PC-3 (cell line): Measurements from ENCODE around the gene ONECUT1. TPM values are rescaled to one million over a fixed set of nuclear protein-coding genes. Genes with fewer than 3 reads are reported as not detected.

Source experiments
- ATAC-seq: fragments of 200-7000 bp; cut with Tn5 transposase; 2 replicates; pipeline ENCODE4 v1.9.1; 2020; ENCODE audit warnings: mild to moderate bottlenecking, moderate library complexity
- BruUV-seq: library from RNA; stranded (reverse); fragments of 400-500 nt; replicated peaks from 2 replicates; lab custom pipeline; 2021; lab: Mats Ljungman, UMichigan
- CTCF ChIA-PET: fragments of 300-600 bp; sonication (Branson Sonifier 250); formaldehyde crosslinking; loops from one replicate; lab custom pipeline; 2022; ENCODE audit warnings: antibody characterized with exemption; lab: Charles Lee
- POLR2A ChIA-PET: fragments of 300-600 bp; sonication (Branson Sonifier 250); formaldehyde crosslinking; loops from one replicate; lab custom pipeline; 2022; ENCODE audit warnings: antibody characterized with exemption; ENCODE audit not compliant: unreplicated experiment; lab: Charles Lee
- DNase-seq: peaks from one replicate; pipeline ENCODE4 v3.0.0-alpha.2; 2015
- H2AFZ ChIP-seq: fragments of 300-600 bp; sonication (generic); 2 replicates; pipeline ENCODE4 v1.6.0; 2016; ENCODE audit warnings: antibody characterized with exemption, low read length
- H3F3A ChIP-seq: fragments of 300-600 bp; sonication (generic); one replicate; pipeline ENCODE4 v1.6.0; 2017; ENCODE audit warnings: antibody characterized with exemption, low read length, control low read depth, mild to moderate bottlenecking; ENCODE audit not compliant: unreplicated experiment
- H3K27ac ChIP-seq: fragments of 300-600 bp; sonication (generic); 2 replicates; pipeline ENCODE4 v1.5.1; 2016; ENCODE audit warnings: mild to moderate bottlenecking, low read length
- H3K27me3 ChIP-seq: fragments of 300-600 bp; sonication (generic); 2 replicates; pipeline ENCODE4 v1.6.1; 2016; ENCODE audit warnings: low read length, mixed read lengths
- H3K36me3 ChIP-seq: fragments of 300-600 bp; sonication (generic); 2 replicates; pipeline ENCODE4 v1.6.1; 2016; ENCODE audit warnings: low read depth, mixed run types, low read length, mixed read lengths
- H3K4me1 ChIP-seq: fragments of 300-600 bp; sonication (generic); 2 replicates; pipeline ENCODE4 v1.5.1; 2016; ENCODE audit warnings: low read length; ENCODE audit not compliant: insufficient read depth
- H3K4me2 ChIP-seq: fragments of 300-600 bp; sonication (generic); 2 replicates; pipeline ENCODE4 v1.6.0; 2016; ENCODE audit warnings: low read length
- H3K4me3 ChIP-seq: fragments of 300-600 bp; sonication (generic); 2 replicates; pipeline ENCODE4 v1.5.1; 2016; ENCODE audit warnings: mild to moderate bottlenecking, low read length, mixed read lengths
- H3K79me2 ChIP-seq: fragments of 300-600 bp; sonication (generic); 2 replicates; pipeline ENCODE4 v1.6.1; 2017; ENCODE audit warnings: low read length, mixed read lengths
- H3K9ac ChIP-seq: fragments of 300-600 bp; sonication (generic); 2 replicates; pipeline ENCODE4 v1.6.0; 2016; ENCODE audit warnings: mild to moderate bottlenecking, low read length
- H3K9me2 ChIP-seq: fragments of 300-600 bp; sonication (generic); replicated peaks from 2 replicates; pipeline ENCODE4 v1.6.1; 2016; ENCODE audit warnings: mixed run types, low read length, mixed read lengths
- H3K9me3 ChIP-seq: fragments of 300-600 bp; sonication (generic); 2 replicates; pipeline ENCODE4 v1.6.1; 2016; ENCODE audit warnings: low read length, mixed read lengths
- H4K20me1 ChIP-seq: fragments of 300-600 bp; sonication (generic); 2 replicates; pipeline ENCODE4 v1.6.1; 2016; ENCODE audit warnings: low read length, mixed read lengths
- EZH2 ChIP-seq: fragments of 300-600 bp; sonication (generic); IDR thresholded peaks from one replicate; pipeline ENCODE4 v1.6.1; 2017; ENCODE audit warnings: antibody characterized with exemption, mild to moderate bottlenecking, low read length; ENCODE audit not compliant: unreplicated experiment
- EZH2phosphoT487 ChIP-seq: fragments of 300-600 bp; sonication (generic); IDR thresholded peaks from 2 replicates; pipeline ENCODE4 v1.6.1; 2018; ENCODE audit warnings: mild to moderate bottlenecking, antibody characterized with exemption, low read length, borderline replicate concordance
- intact Hi-C: fragments of 100-400 bp; cut with micrococcal nuclease; formaldehyde crosslinking; loops from 2 replicates; pipeline ENCODE4 v1.9.0; 2023
- total RNA-seq: library from RNA; depleted of rRNA; stranded (reverse); fragments of >200 nt; gene quantifications from 2 replicates; pipeline ENCODE4 v1.2.3, GENCODE V29; 2014
- TF ChIP-seq, protein P1 (sequence below): fragments of 300-600 bp; sonication (generic); conservative IDR thresholded peaks from 2 replicates; pipeline ENCODE4 v1.5.1; 2017; ENCODE audit warnings: antibody characterized with exemption, low read depth, mild to moderate bottlenecking, low read length

Gene ONECUT1
- total RNA-seq, 1 experiment from 2014 or later: not detected

DNA sequence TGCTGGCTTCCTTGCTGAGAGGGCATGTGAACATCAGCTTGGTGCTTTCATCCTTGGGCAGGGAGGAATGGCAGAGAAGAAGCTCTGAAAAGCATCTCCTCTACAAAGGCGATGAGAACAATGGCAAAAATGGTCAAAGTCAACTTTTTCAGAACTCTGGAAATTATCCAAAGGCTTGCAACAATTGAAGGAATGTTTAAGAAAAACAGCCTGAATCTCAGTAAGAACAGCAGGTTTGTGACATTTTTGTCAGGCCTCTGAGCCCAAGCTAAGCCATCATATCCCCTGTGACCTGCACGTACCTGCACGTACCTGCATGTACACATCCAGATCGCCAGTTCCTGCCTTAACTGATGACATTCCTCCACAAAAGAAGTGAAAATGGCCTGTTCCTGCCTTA is 51.8 kb downstream of the ONECUT1 start:
- intact Hi-C loops: loop anchor here (10.0 kb wide), 2 partner anchors 174 to 254 kb away; partner anchors contain the start of gene ARPP19

DNA sequence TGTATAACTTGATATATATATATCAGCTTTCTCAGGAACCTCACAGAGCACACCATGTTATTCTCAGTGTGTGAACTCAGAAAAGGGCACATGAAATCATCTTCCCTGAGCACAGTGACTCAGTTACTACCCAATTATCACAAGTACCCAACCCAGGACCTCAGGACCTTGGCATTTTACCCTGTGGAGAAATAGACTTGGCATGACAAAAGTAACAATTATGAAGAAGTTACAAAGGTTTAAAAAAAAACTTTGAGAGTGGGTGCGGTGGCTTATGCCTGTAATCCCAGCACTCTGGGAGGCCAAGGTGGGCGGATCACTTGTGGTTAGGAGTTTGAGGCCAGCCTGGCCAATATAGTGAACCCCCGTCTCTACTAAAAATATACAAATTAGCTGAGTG is 52.4 kb downstream of the ONECUT1 start:
- ATAC-seq: no peak
- no peaks in the 10 kb centered on the region for H3K79me2 ChIP-seq
- ChIA-PET POLR2A (no interaction called here), CTCF (no interaction called here)
- H4K20me1 ChIP-seq: no peaks in the 10 kb centered on the region
- H3K4me1 ChIP-seq: no peaks in the 10 kb centered on the region
- no peak overlapping the region for H3K9ac ChIP-seq
- no peaks in the 10 kb centered on the region for H3F3A ChIP-seq
- H3K27ac ChIP-seq: no peak overlapping the region
- intact Hi-C loops: loop anchor here (10.0 kb wide), 2 partner anchors 173 to 253 kb away; partner anchors contain the start of gene ARPP19
- no peak overlapping the region for H3K4me2 ChIP-seq
- H3K27me3 ChIP-seq: no peaks in the 10 kb centered on the region
- no peak overlapping the region for H2AFZ ChIP-seq
- no peaks in the 10 kb centered on the region for H3K9me2 ChIP-seq
- no peaks in the 10 kb centered on the region for H3K36me3 ChIP-seq
- no peak for TF ChIP-seq EZH2phosphoT487
- TF ChIP-seq EZH2: no peak
- TF ChIP-seq, protein P1, sequence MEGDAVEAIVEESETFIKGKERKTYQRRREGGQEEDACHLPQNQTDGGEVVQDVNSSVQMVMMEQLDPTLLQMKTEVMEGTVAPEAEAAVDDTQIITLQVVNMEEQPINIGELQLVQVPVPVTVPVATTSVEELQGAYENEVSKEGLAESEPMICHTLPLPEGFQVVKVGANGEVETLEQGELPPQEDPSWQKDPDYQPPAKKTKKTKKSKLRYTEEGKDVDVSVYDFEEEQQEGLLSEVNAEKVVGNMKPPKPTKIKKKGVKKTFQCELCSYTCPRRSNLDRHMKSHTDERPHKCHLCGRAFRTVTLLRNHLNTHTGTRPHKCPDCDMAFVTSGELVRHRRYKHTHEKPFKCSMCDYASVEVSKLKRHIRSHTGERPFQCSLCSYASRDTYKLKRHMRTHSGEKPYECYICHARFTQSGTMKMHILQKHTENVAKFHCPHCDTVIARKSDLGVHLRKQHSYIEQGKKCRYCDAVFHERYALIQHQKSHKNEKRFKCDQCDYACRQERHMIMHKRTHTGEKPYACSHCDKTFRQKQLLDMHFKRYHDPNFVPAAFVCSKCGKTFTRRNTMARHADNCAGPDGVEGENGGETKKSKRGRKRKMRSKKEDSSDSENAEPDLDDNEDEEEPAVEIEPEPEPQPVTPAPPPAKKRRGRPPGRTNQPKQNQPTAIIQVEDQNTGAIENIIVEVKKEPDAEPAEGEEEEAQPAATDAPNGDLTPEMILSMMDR: no peak
- DNase-seq: no peak
- H3K9me3 ChIP-seq: no peaks in the 10 kb centered on the region
- no peak overlapping the region for H3K4me3 ChIP-seq
- no TSS peak for BruUV-seq

More for the DNA sequence above, 51.8 kb downstream of the ONECUT1 start:
- no peaks in the 10 kb centered on the region for H3F3A ChIP-seq
- H4K20me1 ChIP-seq: no peaks in the 10 kb centered on the region
- no peaks in the 10 kb centered on the region for H3K36me3 ChIP-seq
- no peaks in the 10 kb centered on the region for H3K79me2 ChIP-seq
- H3K4me1 ChIP-seq: no peaks in the 10 kb centered on the region
- ATAC-seq (no peak), DNase-seq (no peak)
- H3K9me3 ChIP-seq: no peaks in the 10 kb centered on the region
- no peak overlapping the region for H3K9ac ChIP-seq
- ChIA-PET POLR2A (interaction anchor here (0.7 kb wide), 1 partner anchor 644 kb away, joined by 4 read pairs; no protein-coding TSS in a partner anchor), CTCF (no interaction called here)
- H3K27ac ChIP-seq: no peak overlapping the region
- H3K27me3 ChIP-seq: no peaks in the 10 kb centered on the region
- TF ChIP-seq, protein P1: no peak
- TF ChIP-seq EZH2: no peak
- TF ChIP-seq EZH2phosphoT487: no peak
- H3K9me2 ChIP-seq: no peaks in the 10 kb centered on the region
- no peak overlapping the region for H2AFZ ChIP-seq
- BruUV-seq: no TSS peak
- H3K4me3 ChIP-seq: no peak overlapping the region
- H3K4me2 ChIP-seq: no peak overlapping the region

DNA sequence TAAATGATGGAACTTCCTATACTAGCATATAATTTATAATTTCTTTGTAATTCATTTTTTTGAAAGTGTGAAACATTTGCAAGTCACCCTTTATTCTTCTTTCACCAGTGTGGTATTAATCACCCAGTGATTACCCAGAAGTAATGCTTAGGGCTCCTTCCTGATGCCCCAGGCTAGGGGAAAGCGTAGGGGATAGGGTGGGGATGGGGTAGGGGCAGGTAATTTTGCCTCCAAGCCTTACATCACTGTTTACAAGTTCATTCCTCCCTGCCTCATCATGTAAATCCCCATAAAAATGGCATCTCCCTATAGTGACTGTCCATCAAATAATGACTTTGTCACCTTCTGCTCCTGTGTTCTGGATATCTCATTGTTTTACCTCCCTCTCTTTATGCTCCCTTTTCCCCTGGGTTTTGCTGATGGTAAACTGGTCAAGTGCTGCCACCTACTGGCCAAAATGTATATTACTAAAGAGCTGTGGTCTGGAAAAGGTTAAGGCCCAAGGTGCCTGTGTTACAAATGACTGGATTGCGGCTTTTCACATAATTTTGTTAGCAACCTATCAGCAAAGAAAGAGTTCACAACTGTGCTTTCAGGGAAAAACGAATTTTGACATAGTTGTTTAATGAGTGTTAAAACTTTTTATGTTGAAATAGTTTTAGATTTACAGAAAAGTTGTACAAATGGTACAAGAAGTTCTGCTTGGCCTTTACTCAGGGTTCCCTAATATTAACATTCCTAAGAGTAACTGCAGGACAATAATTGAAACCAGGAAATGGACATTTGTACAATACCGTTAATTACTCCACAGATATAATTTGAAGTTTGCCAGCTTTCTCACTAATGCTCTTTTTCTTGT is 54.7 kb downstream of the ONECUT1 start:
- H3K4me1 ChIP-seq: no peaks in the 10 kb centered on the region
- no TSS peak for BruUV-seq
- no peaks in the 10 kb centered on the region for H4K20me1 ChIP-seq
- no peaks in the 10 kb centered on the region for H3K27me3 ChIP-seq
- H2AFZ ChIP-seq: no peak overlapping the region
- peak; percentile 91 for ATAC-seq
- H3K9me2 ChIP-seq: no peaks in the 10 kb centered on the region
- H3K4me3 ChIP-seq: no peak overlapping the region
- H3K36me3 ChIP-seq: no peaks in the 10 kb centered on the region
- H3K27ac ChIP-seq: no peak overlapping the region
- H3F3A ChIP-seq: no peaks in the 10 kb centered on the region
- H3K9ac ChIP-seq: no peak overlapping the region
- ChIA-PET CTCF (no interaction called here), POLR2A (no interaction called here)
- peak; percentile 90 for DNase-seq
- intact Hi-C loops: loop anchor here (1.0 to 10.0 kb wide), 5 partner anchors 57 to 478 kb away; partner anchors contain the start of gene ARPP19
- no peak overlapping the region for H3K4me2 ChIP-seq
- no peaks in the 10 kb centered on the region for H3K9me3 ChIP-seq
- TF ChIP-seq, protein P1: peak; percentile 87
- TF ChIP-seq EZH2phosphoT487: no peak
- H3K79me2 ChIP-seq: no peaks in the 10 kb centered on the region
